HEK293 (cell line): ENCODE data around the gene ESR1.

ENCODE experiments used
- ZNF148 ChIP-seq: fragments of 450-650 bp; formaldehyde crosslinking; IDR thresholded peaks from 2 replicates; pipeline ENCODE4 v1.5.0; 2017; ENCODE audit warnings: missing biosample characterization, missing genetic modification characterization, borderline replicate concordance
- ZNF792 ChIP-seq: fragments of 450-650 bp; formaldehyde crosslinking; IDR thresholded peaks from 2 replicates; pipeline ENCODE4 v1.5.1; 2016; ENCODE audit warnings: missing biosample characterization, missing genetic modification characterization

GRCh38 chr6:152018876-152019275, 211.4 kb downstream of the ESR1 start:
- TF ChIP-seq ZNF148 (tag by site-specific recombination), result no peak
- TF ChIP-seq ZNF792, result no peak
